Caco-2 (cell line): ENCODE measurements around the gene FBXL20. TPM values are rescaled to one million over a fixed set of nuclear protein-coding genes. Genes with fewer than 3 reads are reported as not detected.
"Not testable (repeated sequence)": the region's sequence is repeated elsewhere in the genome, so short reads cannot be mapped to it uniquely, and the experiment has no call there.

Source experiments
- BruUV-seq: library from RNA; stranded (reverse); fragments of 400-500 nt; replicated peaks from 2 replicates; lab custom pipeline; 2021; lab: Mats Ljungman, UMichigan
- CTCF ChIA-PET: fragments of 300-600 bp; sonication (Branson Sonifier 250); formaldehyde crosslinking; loops from one replicate; lab custom pipeline; 2022; ENCODE audit warnings: antibody characterized with exemption; lab: Charles Lee
- POLR2A ChIA-PET: fragments of 300-600 bp; sonication (Branson Sonifier 250); formaldehyde crosslinking; loops from one replicate; lab custom pipeline; 2022; ENCODE audit warnings: antibody characterized with exemption; lab: Charles Lee
- DNase-seq, 2 experiments: peaks; one replicate each; pipeline versions ENCODE4 v3.0.0 to v3.0.0-alpha.2; 2020 to 2022
- H3K27me3 ChIP-seq: replicated peaks from 2 replicates; pipeline ENCODE4 v1.6.0; 2011; ENCODE audit warnings: low read length; ENCODE audit not compliant: control insufficient read depth, insufficient read depth
- H3K36me3 ChIP-seq: 2 replicates; pipeline ENCODE4 v1.5.1; 2011; ENCODE audit warnings: low read length; ENCODE audit not compliant: control insufficient read depth, insufficient read depth
- H3K4me1 ChIP-seq: fragments of 250-450 bp; sonication (Bioruptor Pico); 2 replicates; pipeline ENCODE4 v1.5.1; 2020; ENCODE audit warnings: mild to moderate bottlenecking
- H3K4me3 ChIP-seq: 2 replicates; pipeline ENCODE4 v1.5.1; 2011; ENCODE audit warnings: low read depth, mild to moderate bottlenecking, control low read depth, low read length
- H3K9me3 ChIP-seq: fragments of 250-450 bp; sonication (Bioruptor Pico); 2 replicates; pipeline ENCODE4 v1.5.1; 2020; ENCODE audit warnings: mild to moderate bottlenecking, moderate library complexity
- H3K27ac Mint-ChIP-seq: one replicate; pipeline ENCODE4 v1.8.0; 2022; ENCODE audit warnings: mixed read lengths; ENCODE audit not compliant: unreplicated experiment
- H3K27me3 Mint-ChIP-seq: one replicate; pipeline ENCODE4 v1.8.0; 2022; ENCODE audit warnings: mixed read lengths; ENCODE audit not compliant: insufficient read depth, unreplicated experiment
- H3K36me3 Mint-ChIP-seq: one replicate; pipeline ENCODE4 v1.8.0; 2022; ENCODE audit warnings: mild to moderate bottlenecking, mixed read lengths; ENCODE audit not compliant: insufficient read depth, unreplicated experiment
- H3K4me1 Mint-ChIP-seq: one replicate; pipeline ENCODE4 v1.8.0; 2022; ENCODE audit warnings: low read depth, mixed read lengths; ENCODE audit not compliant: unreplicated experiment
- H3K4me3 Mint-ChIP-seq: one replicate; pipeline ENCODE4 v1.8.0; 2022; ENCODE audit warnings: mild to moderate bottlenecking, moderate library complexity, mixed read lengths; ENCODE audit not compliant: unreplicated experiment
- H3K9me3 Mint-ChIP-seq: one replicate; pipeline ENCODE4 v1.8.0; 2022; ENCODE audit warnings: mixed read lengths; ENCODE audit not compliant: unreplicated experiment
- intact Hi-C: fragments of 100-400 bp; cut with micrococcal nuclease; formaldehyde crosslinking; loops from one replicate; pipeline ENCODE4 v1.10.0; 2022; ENCODE audit not compliant: unreplicated experiment
- total RNA-seq: library from RNA; stranded (reverse); gene quantifications from 2 replicates; pipeline ENCODE4 v1.2.3, GENCODE V29; 2022
- TF ChIP-seq, protein P1 (sequence below), 2 experiments: fragments of 200-600 bp in 1 of 2; IDR thresholded peaks; 1 replicate in 1 of 2; 2 replicates in 1 of 2; pipeline versions ENCODE4 v1.5.1 to v1.8.0; 2011 to 2022; ENCODE audit warnings: antibody characterized with exemption in 1 of 2, control low read depth in 1 of 2, inconsistent platforms in 1 of 2, low read depth in 1 of 2, low read length in 1 of 2, mild to moderate bottlenecking in 1 of 2, moderate library complexity in 1 of 2; ENCODE audit not compliant: insufficient read depth in 1 of 2, severe bottlenecking in 1 of 2, unreplicated experiment in 1 of 2

FBXL20 gene
- total RNA-seq, 1 experiment from 2014 or later = 12.6 TPM

DNA sequence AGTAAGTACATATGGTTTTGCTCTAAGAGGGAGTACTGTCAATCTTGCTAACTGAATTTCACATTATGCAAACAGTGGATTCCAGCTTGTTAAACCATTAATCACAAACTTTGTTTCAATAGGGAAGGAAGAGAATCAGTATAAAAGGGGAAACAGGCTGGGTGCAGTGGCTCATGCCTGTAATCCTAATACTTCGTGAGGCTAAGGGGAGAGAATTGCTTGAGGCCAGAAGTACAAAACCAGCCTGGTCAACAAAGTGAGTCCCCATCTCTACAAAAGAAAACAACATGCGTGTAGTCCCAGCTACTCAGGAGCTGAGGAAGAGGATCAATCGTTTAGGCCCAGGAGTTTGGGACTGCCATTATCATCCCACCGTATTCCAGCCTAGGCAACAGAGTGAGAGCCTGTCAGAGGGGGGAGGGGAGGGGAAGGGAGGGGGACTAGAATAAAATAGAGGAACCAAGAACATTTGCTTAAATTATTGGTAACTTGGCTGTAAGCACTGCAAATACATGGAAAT lies 65.7 kb downstream of the FBXL20 start:
- Mint-ChIP-seq H3K27me3 (no peaks in the 10 kb centered on the region), H3K36me3 (no peaks in the 10 kb centered on the region), H3K4me1 (peaks cover 10% of the 10 kb centered on the region), H3K27ac (no peak overlapping the region), H3K4me3 (no peak overlapping the region), H3K9me3 (no peaks in the 10 kb centered on the region)
- intact Hi-C loops = loop anchor here (10.0 kb wide), 1 partner anchor 61 kb away; no protein-coding TSS in a partner anchor
- H3K9me3 ChIP-seq = no peaks in the 10 kb centered on the region
- POLR2A ChIA-PET = no interaction called here
- no peak overlapping the region for H3K4me3 ChIP-seq
- peaks cover 4% of the 10 kb centered on the region; the same call in 1 of the 2 replicates for H3K4me1 ChIP-seq
- H3K27me3 ChIP-seq = no peaks in the 10 kb centered on the region
- BruUV-seq = no TSS peak
- DNase-seq = no peak
- H3K36me3 ChIP-seq = no peaks in the 10 kb centered on the region
- CTCF ChIA-PET = interaction anchor here (0.7 kb wide), 1 partner anchor 196 kb away, joined by 3 read pairs; no protein-coding TSS in a partner anchor
- TF ChIP-seq, protein P1, sequence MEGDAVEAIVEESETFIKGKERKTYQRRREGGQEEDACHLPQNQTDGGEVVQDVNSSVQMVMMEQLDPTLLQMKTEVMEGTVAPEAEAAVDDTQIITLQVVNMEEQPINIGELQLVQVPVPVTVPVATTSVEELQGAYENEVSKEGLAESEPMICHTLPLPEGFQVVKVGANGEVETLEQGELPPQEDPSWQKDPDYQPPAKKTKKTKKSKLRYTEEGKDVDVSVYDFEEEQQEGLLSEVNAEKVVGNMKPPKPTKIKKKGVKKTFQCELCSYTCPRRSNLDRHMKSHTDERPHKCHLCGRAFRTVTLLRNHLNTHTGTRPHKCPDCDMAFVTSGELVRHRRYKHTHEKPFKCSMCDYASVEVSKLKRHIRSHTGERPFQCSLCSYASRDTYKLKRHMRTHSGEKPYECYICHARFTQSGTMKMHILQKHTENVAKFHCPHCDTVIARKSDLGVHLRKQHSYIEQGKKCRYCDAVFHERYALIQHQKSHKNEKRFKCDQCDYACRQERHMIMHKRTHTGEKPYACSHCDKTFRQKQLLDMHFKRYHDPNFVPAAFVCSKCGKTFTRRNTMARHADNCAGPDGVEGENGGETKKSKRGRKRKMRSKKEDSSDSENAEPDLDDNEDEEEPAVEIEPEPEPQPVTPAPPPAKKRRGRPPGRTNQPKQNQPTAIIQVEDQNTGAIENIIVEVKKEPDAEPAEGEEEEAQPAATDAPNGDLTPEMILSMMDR (IDR thresholded peaks at IDR 0.05; ENCODE audit: insufficient read depth in 1 of 2, low read depth in 1 of 2, low read length in 1 of 2, severe bottlenecking in 1 of 2, unreplicated experiment in 1 of 2) = no peak

DNA sequence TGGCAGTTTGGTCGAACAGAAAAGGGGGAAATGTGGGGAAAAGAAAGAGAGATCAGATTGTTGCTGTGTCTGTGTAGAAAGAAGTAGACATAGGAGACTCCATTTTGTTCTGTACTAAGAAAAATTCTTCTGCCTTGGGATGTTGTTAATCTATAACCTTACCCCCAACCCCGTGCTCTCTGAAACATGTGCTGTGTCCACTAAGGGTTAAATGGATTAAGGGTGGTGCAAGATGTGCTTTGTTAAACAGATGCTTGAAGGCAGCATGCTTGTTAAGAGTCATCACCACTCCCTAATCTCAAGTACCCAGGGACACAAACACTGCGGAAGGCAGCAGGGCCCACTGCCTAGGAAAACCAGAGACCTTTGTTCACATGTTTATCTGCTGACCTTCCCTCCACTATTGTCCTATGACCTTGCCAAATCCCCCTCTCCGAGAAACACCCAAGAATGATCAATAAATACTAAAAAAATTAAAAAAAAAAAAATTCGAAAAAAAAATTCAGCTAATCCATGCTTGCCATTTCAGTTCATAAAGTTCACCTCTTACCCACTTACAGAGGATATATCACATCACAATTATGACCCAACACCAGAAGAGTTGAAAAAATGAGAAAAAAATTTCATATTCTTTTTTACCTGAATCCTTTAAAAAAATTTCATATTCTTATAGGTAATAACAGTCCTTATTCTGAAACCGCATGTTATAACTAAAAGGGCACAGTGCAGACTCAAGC lies 67.2 kb downstream of the FBXL20 start:
- H3K4me1 ChIP-seq, H3K36me3 Mint-ChIP-seq, H3K4me3 ChIP-seq, H3K27me3 Mint-ChIP-seq, H3K9me3 ChIP-seq, H3K4me1 Mint-ChIP-seq, BruUV-seq, H3K27me3 ChIP-seq, H3K27ac Mint-ChIP-seq, H3K4me3 Mint-ChIP-seq, CTCF ChIA-PET, H3K36me3 ChIP-seq, POLR2A ChIA-PET, H3K9me3 Mint-ChIP-seq, DNase-seq: not testable (repeated sequence)
- intact Hi-C loops = loop anchor here (10.0 kb wide), 1 partner anchor 59 kb away; no protein-coding TSS in a partner anchor

DNA sequence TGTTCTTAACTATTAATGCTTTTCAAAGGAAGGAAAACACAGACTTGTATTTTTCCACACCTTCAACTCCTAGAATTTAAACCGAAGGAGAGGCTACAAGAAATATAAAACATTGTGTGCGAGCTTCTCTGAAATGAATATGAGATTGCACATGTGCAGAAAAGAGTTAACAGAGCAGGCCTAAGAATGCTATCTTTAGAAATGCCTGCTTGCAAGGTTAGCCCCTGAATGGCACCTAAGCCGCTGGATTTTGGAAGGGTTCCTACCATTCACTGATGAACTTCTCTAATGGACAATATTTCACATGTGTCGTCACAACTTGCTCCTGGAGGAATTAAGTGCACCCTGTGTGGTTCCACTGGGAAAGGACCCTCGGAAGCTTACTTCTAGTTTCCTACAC lies 69.3 kb downstream of the FBXL20 start:
- H3K27me3 Mint-ChIP-seq = no peaks in the 10 kb centered on the region

More for the DNA sequence above, 69.3 kb downstream of the FBXL20 start:
- H3K36me3 ChIP-seq = no peaks in the 10 kb centered on the region
- H3K9me3 ChIP-seq = no peaks in the 10 kb centered on the region
- BruUV-seq = no TSS peak
- no peak for DNase-seq
- Mint-ChIP-seq H3K27ac (no peak overlapping the region), H3K36me3 (no peaks in the 10 kb centered on the region), H3K9me3 (no peaks in the 10 kb centered on the region), H3K4me3 (no peak overlapping the region), H3K4me1 (peaks cover 10% of the 10 kb centered on the region)
- POLR2A ChIA-PET = no interaction called here
- H3K27me3 ChIP-seq = no peaks in the 10 kb centered on the region
- H3K4me1 ChIP-seq = peaks cover 4% of the 10 kb centered on the region; the same call in 1 of the 2 replicates
- TF ChIP-seq, protein P1 (IDR thresholded peaks at IDR 0.05; ENCODE audit: insufficient read depth in 1 of 2, low read depth in 1 of 2, low read length in 1 of 2, severe bottlenecking in 1 of 2, unreplicated experiment in 1 of 2) = no peak
- intact Hi-C loops = loop anchor here (10.0 kb wide), 1 partner anchor 57 kb away; no protein-coding TSS in a partner anchor
- H3K4me3 ChIP-seq = no peak overlapping the region
- CTCF ChIA-PET = no interaction called here
